Left ventricle myocardium superior (tissue), 1 donor: ENCODE data around the gene MPV17L2. TPM values are rescaled to one million over a fixed set of nuclear protein-coding genes. Genes with fewer than 3 reads are reported as not detected.
"Not testable (repeated sequence)": the region's sequence is repeated elsewhere in the genome, so short reads cannot be mapped to it uniquely, and the experiment has no call there.

ENCODE experiments used
- ATAC-seq: fragments of 200-7000 bp; cut with Tn5 transposase; one replicate; pipeline ENCODE4 v1.9.1; 2020; ENCODE audit warnings: mild to moderate bottlenecking, moderate library complexity
- DNase-seq: peaks from one replicate; pipeline ENCODE4 v3.0.0-alpha.2; 2020
- intact Hi-C: fragments of 100-400 bp; cut with micrococcal nuclease; formaldehyde crosslinking; loops from one replicate; pipeline ENCODE4 v1.11.0; 2022
- total RNA-seq: library from RNA; stranded (reverse); fragmentation: NEBNext Ultra II Directional; extraction: Animal tissue kit (Norgen Biotek cat#: 25700); gene quantifications from one replicate; pipeline ENCODE4 v1.2.1, GENCODE V29; 2021
- donor health status: DM: no; HTN: yes; CAD: no; lungs with severe emphysema.

The MPV17L2 gene
- total RNA-seq, 1 donor from 2014 or later: 9.0 TPM

GRCh38 chr19:18205200-18205892, 12.3 kb downstream of the MPV17L2 start:
- DNase-seq: peak; percentile 91
- intact Hi-C loops: loop anchor here (10.0 kb wide), 1 partner anchor 119 kb away; the partner anchor contains the start of gene LSM4
- peak; percentile 63 for ATAC-seq

- ATAC-seq (no peak), DNase-seq (no peak)
- intact Hi-C loops: loop anchor here (10.0 kb wide), 1 partner anchor 119 kb away; the partner anchor contains the start of gene LSM4
Measured at GRCh38 chr19:18206018-18206417, 13.0 kb downstream of the MPV17L2 start.

- ATAC-seq: no peak
- intact Hi-C loops: loop anchor here (10.0 kb wide), 1 partner anchor 116 kb away; the partner anchor contains the start of gene LSM4
Measured at GRCh38 chr19:18208098-18208951, 15.3 kb downstream of the MPV17L2 start.

GRCh38 chr19:18209912-18210311, 16.9 kb downstream of the MPV17L2 start:
- DNase-seq, ATAC-seq: not testable (repeated sequence)
- intact Hi-C loops: loop anchor here (10.0 kb wide), 2 partner anchors 55 to 115 kb away; partner anchors contain the start of gene LSM4

More at GRCh38 chr19:18208098-18208951, 15.3 kb downstream of the MPV17L2 start:
- peak; percentile 69 for DNase-seq

GRCh38 chr19:18211683-18212082, 18.7 kb downstream of the MPV17L2 start:
- ATAC-seq (no peak), DNase-seq (no peak)
- intact Hi-C loops: loop anchor here (10.0 kb wide), 1 partner anchor 53 kb away; no protein-coding TSS in a partner anchor

- no peak for ATAC-seq
- no peak for DNase-seq
- intact Hi-C loops: loop anchor here (10.0 kb wide), 1 partner anchor 50 kb away; no protein-coding TSS in a partner anchor
Measured at GRCh38 chr19:18214779-18215433, 21.9 kb downstream of the MPV17L2 start.

- ATAC-seq (no peak), DNase-seq (no peak)
- intact Hi-C loops: loop anchor here (10.0 kb wide), 1 partner anchor 48 kb away; no protein-coding TSS in a partner anchor
Measured at GRCh38 chr19:18216789-18217188, 23.8 kb downstream of the MPV17L2 start.

- DNase-seq (no peak), ATAC-seq (no peak)
- intact Hi-C loops: loop anchor here (10.0 kb wide), 1 partner anchor 47 kb away; no protein-coding TSS in a partner anchor
Measured at GRCh38 chr19:18218159-18218558, 25.1 kb downstream of the MPV17L2 start.

GRCh38 chr19:18218600-18218999, 25.6 kb downstream of the MPV17L2 start:
- no peak for DNase-seq
- intact Hi-C loops: loop anchor here (10.0 kb wide), 1 partner anchor 46 kb away; no protein-coding TSS in a partner anchor
- no peak for ATAC-seq

GRCh38 chr19:18219911-18220631, 27.1 kb downstream of the MPV17L2 start:
- no peak for DNase-seq
- no peak for ATAC-seq
- intact Hi-C loops: loop anchor here (10.0 kb wide), 1 partner anchor 45 kb away; no protein-coding TSS in a partner anchor

GRCh38 chr19:18220632-18221275, 27.7 kb downstream of the MPV17L2 start:
- no peak for DNase-seq
- intact Hi-C loops: no loop called here
- ATAC-seq: no peak

GRCh38 chr19:18221815-18222725, 29.1 kb downstream of the MPV17L2 start:
- ATAC-seq (no peak), DNase-seq (no peak)
- intact Hi-C loops: no loop called here

GRCh38 chr19:18223860-18224524, 31.0 kb downstream of the MPV17L2 start:
- intact Hi-C loops: no loop called here
- ATAC-seq (peak; percentile 16), DNase-seq (peak; percentile 70)

GRCh38 chr19:18224525-18225354, 31.7 kb downstream of the MPV17L2 start:
- DNase-seq (peak; percentile 100), ATAC-seq (peak; percentile 97)

GRCh38 chr19:18225355-18225701, 32.3 kb downstream of the MPV17L2 start:
- intact Hi-C loops: no loop called here
- ATAC-seq (no peak), DNase-seq (no peak)

More at GRCh38 chr19:18224525-18225354, 31.7 kb downstream of the MPV17L2 start:
- intact Hi-C loops: no loop called here
